ENCODE data around the gene ATRNL1. TPM values are rescaled to one million over a fixed set of nuclear protein-coding genes. Genes with fewer than 3 reads are reported as not detected.

ATRNL1 gene
- total and polyA plus RNA-seq, 2 of the 8 experiments (the other 6 are each of a cell fraction or from before 2014, with no cell fraction given), result 5.1 to 17.6 TPM

DNA sequence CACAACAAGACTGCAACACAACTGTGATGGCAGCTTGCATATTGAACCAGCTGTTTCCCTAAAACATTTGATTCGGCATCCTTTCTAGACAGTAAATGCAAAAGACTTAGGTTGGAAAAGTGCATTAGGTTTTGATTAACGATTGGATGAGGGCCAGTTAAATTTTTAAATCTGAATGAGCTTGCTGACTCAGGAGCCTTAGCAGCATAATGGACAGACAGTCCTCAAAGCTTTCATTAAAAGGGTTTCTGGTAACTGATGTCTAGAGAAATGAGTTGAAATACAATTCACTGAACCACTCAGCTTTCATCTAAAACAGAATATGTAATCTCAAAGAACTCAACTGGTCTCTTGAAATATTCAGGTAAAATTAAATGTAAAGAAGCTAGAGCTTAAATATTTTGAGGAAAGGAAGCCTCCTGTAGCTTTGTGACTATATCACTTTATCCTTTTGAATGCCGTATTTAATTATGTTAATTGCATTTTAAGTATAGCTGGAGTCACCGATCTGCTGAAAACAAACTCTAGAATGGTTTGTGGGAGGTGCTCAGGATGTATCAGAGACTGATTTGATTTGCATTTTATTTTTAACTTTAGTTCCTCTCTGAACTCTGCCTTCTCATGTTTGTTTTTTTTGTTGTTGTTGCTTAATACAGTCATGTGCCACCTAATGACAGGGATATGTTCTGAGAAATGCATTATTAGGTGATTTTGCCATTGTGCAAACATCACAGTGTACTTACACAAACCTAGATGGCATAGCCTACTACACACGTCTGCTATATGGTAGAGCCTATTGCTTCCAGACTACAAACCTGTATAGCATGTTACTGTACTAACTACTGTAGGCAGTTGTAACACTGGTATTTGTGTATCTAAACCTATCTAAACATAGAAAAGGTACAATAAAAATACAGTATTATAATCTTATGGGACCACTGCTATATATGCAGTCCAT, 29.2 kb upstream of the ATRNL1 start (continued):
- TF ChIP-seq BACH1 (IDR thresholded peaks at IDR 0.05; ENCODE audit: low read length), result no peak
- no peak for TF ChIP-seq ATF2 (IDR thresholded peaks at IDR 0.05; ENCODE audit: low read length)

Measured in H1 (cell line).